ENCODE results near the gene TEK.

DNA sequence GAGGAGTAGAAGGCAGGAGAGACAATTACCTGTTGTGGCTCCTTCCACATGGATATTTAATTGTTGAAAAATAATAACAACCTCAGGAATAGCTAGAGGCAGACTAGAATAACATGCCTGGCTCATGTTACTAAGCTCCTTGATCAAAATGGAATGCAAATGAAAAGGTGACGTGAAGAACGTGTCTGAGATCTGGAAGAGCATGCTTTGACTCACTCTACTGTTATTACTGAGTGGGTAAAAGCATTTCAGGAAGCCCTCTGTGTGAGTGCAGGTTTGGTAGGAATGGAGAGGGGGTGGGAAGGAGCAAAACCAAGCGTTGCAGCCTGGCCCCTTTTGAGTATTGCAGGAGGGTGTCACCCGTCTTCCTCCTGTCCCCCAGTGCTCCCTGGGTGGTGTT is 103.2 kb downstream of the TEK start:
- TF ChIP-seq CTCF (IDR thresholded peaks at IDR 0.05) (no peak), POLR2A (IDR thresholded peaks at IDR 0.05) (no peak)
